Skeletal muscle tissue (tissue), 4 donors: Measurements from ENCODE around the gene CRYBA4. TPM values are rescaled to one million over a fixed set of nuclear protein-coding genes. Genes with fewer than 3 reads are reported as not detected.

Source experiments
- H3K27ac ChIP-seq: one replicate; pipeline ENCODE4 v1.7.0; 2013; ENCODE audit warnings: mild to moderate bottlenecking, low read depth, low read length, inconsistent platforms
- H3K27me3 ChIP-seq, 3 donors: one replicate each; pipeline ENCODE4 v1.7.0; 2013; ENCODE audit warnings: low read length in 3 of 3; ENCODE audit not compliant: control insufficient read depth in 3 of 3, insufficient read depth in 3 of 3
- H3K36me3 ChIP-seq, 3 donors: one replicate each; pipeline ENCODE4 v1.7.0; 2013; ENCODE audit warnings: low read length in 3 of 3; ENCODE audit not compliant: control insufficient read depth in 3 of 3, insufficient read depth in 3 of 3
- H3K4me1 ChIP-seq, 3 donors: one replicate each; pipeline ENCODE4 v1.7.0; 2013; ENCODE audit warnings: low read length in 3 of 3, mild to moderate bottlenecking in 3 of 3; ENCODE audit not compliant: control insufficient read depth in 3 of 3, insufficient read depth in 3 of 3
- H3K4me3 ChIP-seq, 3 donors: one replicate each; pipeline ENCODE4 v1.7.0; 2013; ENCODE audit warnings: low read length in 3 of 3
- H3K9ac ChIP-seq, 3 donors: one replicate each; pipeline ENCODE4 v1.7.0; 2013; ENCODE audit warnings: low read length in 3 of 3, mild to moderate bottlenecking in 3 of 3, moderate library complexity in 2 of 3, low read depth in 1 of 3
- H3K9me3 ChIP-seq, 3 donors: one replicate each; pipeline ENCODE4 v1.7.0; 2013; ENCODE audit warnings: low read length in 3 of 3; ENCODE audit not compliant: control insufficient read depth in 3 of 3
- total RNA-seq: library from RNA; depleted of rRNA; stranded (reverse); fragments of >200 nt; gene quantifications from one replicate; pipeline ENCODE4 v1.2.3, GENCODE V29; 2014
- donor health status: Osteomylitis.

The CRYBA4 gene
- total RNA-seq, 1 donor from 2014 or later: not detected

DNA sequence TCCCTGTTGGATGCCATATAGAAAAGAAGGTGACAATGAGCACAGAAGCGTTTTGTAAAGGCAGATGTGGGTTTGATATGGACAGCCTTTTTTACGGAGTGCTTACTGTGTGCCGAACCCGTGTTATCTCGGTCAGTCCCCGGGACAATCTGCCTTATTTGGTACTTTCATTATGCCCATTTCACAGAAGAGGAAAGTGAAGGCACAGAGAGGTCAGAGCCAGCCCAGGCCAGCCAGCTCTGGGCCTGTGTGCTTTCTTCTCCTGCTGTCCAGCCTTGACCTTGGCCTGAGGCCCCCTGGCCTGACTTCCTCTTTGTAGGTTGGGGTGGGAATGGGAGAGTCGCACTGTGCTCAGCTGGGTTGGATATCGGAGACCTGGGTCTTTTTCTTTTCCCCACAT, 3.3 kb upstream of the CRYBA4 start:
- Histone ChIP-seq H3K27me3 (peaks cover 0 to 9% (median 5%) of the 10 kb centered on the region in 3 donors), H3K9ac (no peak overlapping the region), H3K4me1 (peaks cover 2 to 5% (median 3%) of the 10 kb centered on the region in 3 donors), H3K9me3 (no peaks in the 10 kb centered on the region), H3K27ac (no peak overlapping the region), H3K36me3 (no peaks in the 10 kb centered on the region), H3K4me3 (no peak overlapping the region)

DNA sequence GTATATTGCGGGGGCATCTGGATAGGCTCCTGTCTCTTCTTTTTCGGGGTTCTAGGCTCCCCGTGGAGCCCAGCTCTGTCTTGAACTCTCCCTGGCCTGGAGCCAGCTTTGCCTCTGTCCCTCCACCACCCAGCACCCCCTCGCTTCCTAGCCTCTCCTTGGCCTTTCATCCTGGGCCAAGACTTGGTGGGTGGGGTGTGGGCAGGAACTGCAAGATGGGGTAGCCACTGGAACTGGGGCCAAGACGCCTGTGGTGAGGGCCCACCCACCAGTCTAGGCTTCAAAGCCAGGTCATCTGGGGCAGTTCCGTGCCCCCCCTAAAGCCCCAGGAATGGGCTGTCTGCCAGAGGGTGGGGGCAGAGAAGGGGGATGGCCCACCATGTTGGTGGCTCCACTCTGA, 2.3 kb upstream of the CRYBA4 start:
- no peak overlapping the region for H3K27ac ChIP-seq
- no peak overlapping the region for H3K4me3 ChIP-seq
- no peaks in the 10 kb centered on the region for H3K36me3 ChIP-seq
- H3K9ac ChIP-seq: no peak overlapping the region
- H3K4me1 ChIP-seq: peaks cover 2 to 5% (median 3%) of the 10 kb centered on the region in 3 donors
- H3K27me3 ChIP-seq: peaks cover 0 to 9% (median 3%) of the 10 kb centered on the region in 3 donors
- H3K9me3 ChIP-seq: no peaks in the 10 kb centered on the region

GRCh38 chr22:26620197-26620596, 1.6 kb upstream of the CRYBA4 start:
- Histone ChIP-seq H3K9ac (no peak overlapping the region), H3K9me3 (no peaks in the 10 kb centered on the region), H3K27ac (no peak overlapping the region), H3K4me3 (no peak overlapping the region), H3K27me3 (peaks cover 0 to 7% (median 0%) of the 10 kb centered on the region in 3 donors), H3K36me3 (no peaks in the 10 kb centered on the region), H3K4me1 (peaks cover 2 to 5% (median 3%) of the 10 kb centered on the region in 3 donors)

- Histone ChIP-seq H3K27me3 (no peaks in the 10 kb centered on the region), H3K27ac (no peak overlapping the region), H3K4me1 (peaks cover 0 to 5% (median 2%) of the 10 kb centered on the region in 3 donors), H3K9ac (no peak overlapping the region), H3K9me3 (no peaks in the 10 kb centered on the region), H3K36me3 (no peaks in the 10 kb centered on the region), H3K4me3 (no peak overlapping the region)
These were observed 2.2 kb downstream of the CRYBA4 start for GRCh38 chr22:26623984-26624383.

GRCh38 chr22:26624803-26625202, 3.0 kb downstream of the CRYBA4 start:
- Histone ChIP-seq H3K9ac (no peak overlapping the region), H3K9me3 (no peaks in the 10 kb centered on the region), H3K4me3 (no peak overlapping the region), H3K4me1 (no peaks in the 10 kb centered on the region), H3K36me3 (no peaks in the 10 kb centered on the region), H3K27me3 (no peaks in the 10 kb centered on the region), H3K27ac (no peak overlapping the region)

DNA sequence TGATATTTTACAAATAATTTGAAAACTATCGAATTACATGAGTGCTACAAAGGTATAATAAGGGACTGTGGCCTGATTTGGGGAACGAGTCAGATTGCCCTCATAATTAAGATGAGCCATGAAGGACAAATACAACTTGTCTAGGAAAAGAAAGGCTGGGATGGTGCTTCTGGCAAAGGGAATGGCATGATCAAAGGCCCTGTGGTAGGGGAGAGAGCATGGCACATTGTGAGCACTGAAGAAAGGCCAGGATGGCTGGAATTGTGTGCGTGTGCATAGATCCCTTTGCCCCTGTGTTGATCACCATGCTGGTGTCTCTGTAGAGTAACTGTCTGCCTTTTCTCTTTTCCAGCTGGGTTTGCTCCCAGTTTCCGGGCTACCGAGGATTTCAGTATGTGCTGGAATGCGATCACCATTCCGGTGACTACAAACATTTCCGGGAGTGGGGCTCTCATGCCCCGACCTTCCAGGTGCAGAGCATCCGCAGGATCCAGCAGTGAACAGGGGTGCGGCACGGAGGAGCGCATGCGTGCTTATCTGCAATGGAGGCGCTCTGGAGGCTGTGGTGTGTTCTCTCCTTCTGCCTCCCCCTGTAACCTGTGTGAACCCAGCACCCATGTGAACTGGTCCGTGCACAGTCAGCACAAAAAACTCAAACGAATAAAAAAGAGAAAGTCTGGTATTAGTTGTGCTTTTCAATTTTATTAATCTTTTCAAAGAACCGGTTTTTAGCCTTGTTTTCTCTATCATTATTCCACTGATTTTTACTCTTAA, 8.4 kb downstream of the CRYBA4 start:
- H3K4me1 ChIP-seq: no peaks in the 10 kb centered on the region
- H3K27me3 ChIP-seq: no peaks in the 10 kb centered on the region
- no peaks in the 10 kb centered on the region for H3K9me3 ChIP-seq
- H3K36me3 ChIP-seq: no peaks in the 10 kb centered on the region
- H3K9ac ChIP-seq: no peak overlapping the region
- no peak overlapping the region for H3K27ac ChIP-seq
- no peak overlapping the region for H3K4me3 ChIP-seq

DNA sequence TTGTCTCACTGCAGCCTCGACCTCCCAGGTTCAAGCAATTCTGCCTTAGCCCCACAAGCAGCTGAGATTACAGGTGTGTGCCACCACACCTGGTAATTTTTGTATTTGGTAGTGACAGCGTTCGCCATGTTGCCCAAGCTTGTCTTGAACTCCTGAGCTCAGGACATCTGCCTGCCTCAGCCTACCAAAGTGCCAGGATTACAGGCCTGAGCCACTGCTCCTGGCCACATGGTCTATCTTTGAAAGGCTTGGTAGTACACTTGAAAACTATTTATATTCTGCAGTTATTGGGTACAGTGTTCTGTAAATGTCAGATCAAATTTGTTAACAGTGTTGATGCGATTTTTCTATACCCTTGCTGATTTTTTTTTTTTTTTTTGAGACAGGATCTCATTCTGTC, 9.5 kb downstream of the CRYBA4 start:
- no peaks in the 10 kb centered on the region for H3K4me1 ChIP-seq
- H3K9ac ChIP-seq: no peak overlapping the region
- H3K27me3 ChIP-seq: no peaks in the 10 kb centered on the region
- H3K9me3 ChIP-seq: no peaks in the 10 kb centered on the region
- H3K4me3 ChIP-seq: no peak overlapping the region
- H3K36me3 ChIP-seq: no peaks in the 10 kb centered on the region
- no peak overlapping the region for H3K27ac ChIP-seq

- Histone ChIP-seq H3K4me1 (no peaks in the 10 kb centered on the region), H3K9ac (no peak overlapping the region), H3K9me3 (no peaks in the 10 kb centered on the region), H3K4me3 (no peak overlapping the region), H3K36me3 (no peaks in the 10 kb centered on the region), H3K27ac (no peak overlapping the region), H3K27me3 (no peaks in the 10 kb centered on the region)
These were observed 10.8 kb downstream of the CRYBA4 start for GRCh38 chr22:26632422-26633155.

DNA sequence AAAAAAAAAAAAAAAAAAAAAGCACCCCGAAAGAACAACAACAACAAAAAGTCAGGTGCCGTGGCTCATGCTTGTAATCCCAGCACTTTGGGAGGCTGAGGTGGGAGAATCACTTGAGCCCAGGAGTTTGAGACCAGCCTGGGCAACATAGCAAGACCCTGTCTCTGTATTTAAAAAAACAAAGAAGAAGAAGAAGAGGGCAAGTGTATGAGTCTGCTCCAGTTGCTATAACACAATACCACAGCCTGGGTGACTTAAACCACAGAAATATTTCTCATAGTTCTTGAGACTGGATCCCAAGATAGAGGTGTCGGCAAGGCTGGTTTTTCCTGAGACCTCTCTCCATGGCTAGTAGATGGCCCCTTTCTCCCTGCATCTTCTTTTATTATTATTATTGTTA, 12.4 kb downstream of the CRYBA4 start:
- no peak overlapping the region for H3K4me3 ChIP-seq
- H3K27me3 ChIP-seq: peaks cover 0 to 6% (median 4%) of the 10 kb centered on the region in 3 donors
- no peaks in the 10 kb centered on the region for H3K36me3 ChIP-seq
- H3K4me1 ChIP-seq: no peaks in the 10 kb centered on the region
- no peak overlapping the region for H3K9ac ChIP-seq
- H3K9me3 ChIP-seq: no peaks in the 10 kb centered on the region
- H3K27ac ChIP-seq: no peak overlapping the region

GRCh38 chr22:26635117-26635516, 13.4 kb downstream of the CRYBA4 start:
- Histone ChIP-seq H3K27me3 (peaks cover 0 to 6% (median 4%) of the 10 kb centered on the region in 3 donors), H3K4me1 (no peaks in the 10 kb centered on the region), H3K36me3 (no peaks in the 10 kb centered on the region), H3K9ac (no peak overlapping the region), H3K4me3 (no peak overlapping the region), H3K9me3 (no peaks in the 10 kb centered on the region), H3K27ac (no peak overlapping the region)
